ENCODE data around the gene IFFO2.
"Not testable (repeated sequence)": the region's sequence is repeated elsewhere in the genome, so short reads cannot be mapped to it uniquely, and the experiment has no call there.

Gene IFFO2

DNA sequence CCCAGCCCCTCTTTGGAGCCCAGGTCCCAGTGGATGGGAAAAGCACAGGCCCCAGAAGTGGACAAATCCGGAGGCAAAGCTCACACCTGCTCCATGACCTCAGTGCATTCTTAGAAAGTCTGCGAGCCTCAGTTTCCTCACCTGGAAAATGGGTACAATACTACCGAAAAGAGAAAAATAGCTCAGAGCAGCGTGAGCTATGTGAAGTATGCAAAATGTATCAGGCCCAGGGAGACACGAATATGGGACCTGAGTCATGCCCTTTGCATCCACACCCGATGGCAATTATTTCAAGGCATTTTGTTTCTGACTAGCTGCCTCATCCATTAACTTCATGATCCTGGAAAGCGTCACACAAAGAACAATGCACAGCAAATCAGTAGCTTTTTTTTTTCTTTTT is 63.4 kb downstream of the IFFO2 start:
- DNase-seq (ENCODE audit: low spot score), result no peak

DNA sequence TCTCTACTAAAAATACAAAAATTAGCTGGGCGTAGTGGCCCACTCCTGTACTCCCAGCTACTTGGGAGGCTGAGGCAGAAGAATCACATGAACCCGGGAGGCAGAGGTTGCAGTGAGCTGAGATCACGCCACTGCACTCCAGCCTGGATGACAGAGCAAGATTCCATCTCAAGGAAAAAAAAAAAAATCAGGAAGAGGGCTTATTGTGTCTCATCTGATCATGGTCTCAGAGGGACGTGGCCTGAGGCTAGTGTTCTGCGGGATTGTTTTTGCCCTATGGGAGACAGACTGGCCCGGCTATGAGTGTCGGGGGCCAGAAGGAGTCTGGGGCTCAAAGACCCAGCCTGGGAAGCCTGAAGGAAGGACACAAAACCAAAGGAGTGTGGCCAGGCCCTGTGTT is 64.6 kb downstream of the IFFO2 start:
- not testable (repeated sequence) for DNase-seq (ENCODE audit: low spot score)

DNA sequence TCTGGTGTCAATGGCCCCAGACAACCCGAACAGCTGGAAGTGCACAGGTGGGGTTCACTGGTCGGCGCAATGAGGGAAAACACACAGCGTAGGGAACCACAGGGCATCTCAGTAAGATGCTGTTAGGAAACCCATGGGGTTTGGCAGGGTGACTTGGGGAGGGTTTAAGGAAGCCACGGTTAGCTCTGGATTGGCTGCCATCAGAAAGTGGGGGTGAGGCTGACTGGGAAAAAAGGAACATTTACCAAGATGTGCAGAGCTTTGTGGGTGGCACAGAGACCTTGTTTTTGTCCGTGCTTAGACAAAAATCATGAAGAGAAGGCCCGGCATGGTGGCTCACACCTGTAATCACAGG is 65.1 kb downstream of the IFFO2 start:
- DNase-seq (ENCODE audit: low spot score), result no peak

DNA sequence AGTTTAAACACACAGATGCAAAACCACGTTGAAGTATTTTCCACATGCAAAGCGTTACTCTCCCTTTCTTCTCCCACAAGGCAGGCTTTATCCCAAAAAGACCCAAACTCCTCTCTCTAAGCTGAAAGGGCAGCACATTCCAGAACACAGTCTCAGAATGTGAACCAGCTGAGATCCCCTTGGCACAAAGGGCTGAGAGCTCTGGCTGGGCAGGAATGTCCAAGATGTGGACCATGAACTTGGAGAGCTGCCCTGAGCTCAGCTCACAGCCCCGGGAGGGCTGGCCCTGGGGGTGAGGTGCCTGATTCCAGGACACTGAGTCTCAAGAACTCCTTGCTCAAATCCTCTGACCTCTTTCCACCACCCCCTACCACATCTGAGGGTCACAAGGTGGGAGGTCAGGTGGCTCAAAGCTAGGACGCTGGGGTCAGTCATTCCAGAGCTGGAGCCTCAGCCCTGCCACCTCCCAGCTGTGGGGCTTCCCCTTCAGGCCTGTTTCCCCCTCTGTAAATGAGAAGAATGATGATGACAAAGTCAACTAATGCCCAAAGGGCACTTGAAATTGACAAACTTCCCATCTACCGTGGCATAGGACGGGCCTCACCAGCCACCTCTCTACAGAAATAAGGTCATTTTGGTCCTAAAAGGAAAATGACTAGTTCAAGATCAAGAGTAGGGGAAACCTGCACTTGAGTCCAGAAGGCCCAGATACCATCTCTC is 65.6 kb downstream of the IFFO2 start:
- DNase-seq (ENCODE audit: low spot score), result no peak

DNA sequence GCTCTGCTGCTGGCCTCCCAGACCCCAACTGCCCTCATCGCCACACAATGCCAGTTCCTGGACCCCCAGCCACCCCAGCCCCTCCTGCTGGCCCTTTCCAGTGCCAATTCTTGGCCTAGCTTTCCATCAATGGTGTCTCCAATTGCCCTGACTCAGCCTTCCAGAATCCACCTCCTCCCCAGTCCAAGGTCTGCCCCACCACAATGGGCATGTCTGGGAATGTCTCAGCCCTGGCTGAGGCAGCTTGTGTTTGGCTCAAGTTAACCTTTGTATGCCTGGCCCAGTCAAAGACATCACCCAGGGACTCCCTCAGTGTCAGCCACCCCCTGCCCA is 70.5 kb downstream of the IFFO2 start:
- no peak for DNase-seq (ENCODE audit: low spot score)

DNA sequence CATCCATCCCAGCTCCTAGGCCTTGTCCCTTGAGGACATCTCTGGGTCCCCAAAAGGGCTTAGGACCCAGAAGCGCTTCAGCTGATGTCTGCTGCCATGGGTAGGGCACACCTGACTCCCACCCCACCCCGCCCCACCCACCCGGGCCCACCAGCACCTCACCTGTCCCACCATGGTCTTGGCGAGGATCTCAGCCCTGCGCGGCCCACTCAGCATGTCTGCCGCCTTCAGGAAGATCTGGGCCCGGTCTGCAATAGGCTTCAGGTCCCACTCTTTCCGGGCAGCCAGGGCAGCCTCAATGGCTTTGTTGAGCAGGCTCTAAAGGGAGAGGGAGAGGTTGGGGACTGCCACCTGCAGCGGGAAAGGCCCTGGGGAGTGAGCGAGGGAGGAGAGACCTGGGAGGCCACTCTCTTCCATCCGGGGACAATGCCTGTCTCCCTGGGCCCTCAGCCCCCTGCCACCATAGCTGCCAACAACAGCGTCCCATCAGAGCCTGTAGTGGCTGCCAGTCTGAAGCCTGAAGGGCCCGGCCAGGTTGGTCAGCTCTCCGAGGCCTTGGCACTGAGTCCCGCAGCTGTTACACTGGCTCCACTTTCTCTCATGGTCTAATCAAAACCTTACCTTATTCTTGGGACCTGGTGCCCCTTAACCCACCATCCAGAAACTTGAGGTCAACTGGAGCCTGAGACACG is 71.0 kb downstream of the IFFO2 start:
- no peak for DNase-seq (ENCODE audit: low spot score)

DNA sequence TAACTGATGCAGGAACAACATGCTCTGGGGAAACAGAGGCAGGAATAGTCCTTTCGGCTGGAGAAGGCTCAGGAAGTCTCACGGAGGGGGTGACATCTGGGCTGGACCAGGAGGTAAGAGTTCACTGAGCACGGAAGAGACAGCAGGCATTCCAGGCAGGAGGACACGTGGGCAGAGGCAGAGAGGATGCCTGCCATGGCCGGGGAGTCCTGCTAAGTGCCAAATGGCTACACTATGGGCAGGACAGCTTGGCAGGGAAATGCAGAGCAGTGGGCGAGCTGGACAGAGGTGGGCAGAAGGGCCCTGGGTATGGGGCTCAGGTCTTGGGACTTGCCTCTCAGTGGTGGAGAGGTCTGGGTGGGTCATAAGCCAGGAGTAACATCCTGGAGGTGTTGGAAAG is 71.7 kb downstream of the IFFO2 start:
- DNase-seq (ENCODE audit: low spot score), result no peak

DNA sequence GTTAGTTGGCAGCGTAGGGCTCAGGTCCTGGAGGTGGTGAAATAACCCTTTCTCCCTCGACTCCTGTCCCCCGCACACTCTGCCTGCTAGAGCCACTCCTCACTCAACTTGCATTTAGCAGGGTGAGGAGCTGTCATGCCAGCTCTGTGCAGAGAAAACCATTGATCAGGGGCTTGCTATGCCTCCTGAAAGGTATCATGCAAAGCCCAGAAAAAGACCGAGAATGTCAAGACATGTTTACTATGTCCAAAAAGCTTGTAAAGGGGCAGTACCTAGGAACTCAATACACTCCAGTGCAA is 72.1 kb downstream of the IFFO2 start:
- no peak for DNase-seq (ENCODE audit: low spot score)

DNA sequence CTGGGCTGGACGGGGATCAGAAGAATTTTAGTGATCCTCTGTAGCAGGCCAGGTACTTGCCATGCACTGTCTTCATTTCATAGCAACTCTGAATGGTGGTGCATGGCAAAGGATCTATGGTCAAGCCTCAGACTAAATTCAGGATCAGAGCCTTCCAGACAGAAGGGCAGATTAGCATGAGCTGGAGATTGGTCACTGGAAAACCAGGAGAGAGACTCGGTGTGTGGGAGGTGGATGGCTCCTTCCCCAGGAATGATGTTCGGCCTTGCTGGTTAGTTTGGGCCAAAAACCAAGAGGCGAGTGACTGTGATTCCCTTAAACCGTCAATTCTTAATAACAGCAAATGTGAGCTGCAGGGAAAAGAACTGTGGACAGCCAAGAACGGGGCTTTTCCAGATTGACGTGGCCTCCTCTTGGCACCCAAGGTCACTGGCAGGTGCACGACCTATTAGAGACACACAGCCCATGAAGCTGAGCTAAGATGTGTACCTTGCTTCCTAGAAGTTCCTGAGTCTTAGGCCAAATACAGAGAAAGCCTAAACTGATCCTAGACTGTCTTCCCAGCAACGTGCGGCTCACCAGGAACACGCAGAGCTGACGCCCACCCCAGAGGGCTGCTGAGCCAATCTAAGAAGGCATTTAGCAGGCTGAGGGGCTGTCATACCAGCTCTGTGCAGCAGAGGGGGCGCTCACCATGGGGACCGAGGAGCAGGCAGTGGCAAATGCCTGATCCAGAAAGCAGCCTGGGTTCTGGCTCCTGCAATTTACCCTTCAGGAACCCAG is 72.6 kb downstream of the IFFO2 start:
- peak; percentile 65 for DNase-seq (ENCODE audit: low spot score)

DNA sequence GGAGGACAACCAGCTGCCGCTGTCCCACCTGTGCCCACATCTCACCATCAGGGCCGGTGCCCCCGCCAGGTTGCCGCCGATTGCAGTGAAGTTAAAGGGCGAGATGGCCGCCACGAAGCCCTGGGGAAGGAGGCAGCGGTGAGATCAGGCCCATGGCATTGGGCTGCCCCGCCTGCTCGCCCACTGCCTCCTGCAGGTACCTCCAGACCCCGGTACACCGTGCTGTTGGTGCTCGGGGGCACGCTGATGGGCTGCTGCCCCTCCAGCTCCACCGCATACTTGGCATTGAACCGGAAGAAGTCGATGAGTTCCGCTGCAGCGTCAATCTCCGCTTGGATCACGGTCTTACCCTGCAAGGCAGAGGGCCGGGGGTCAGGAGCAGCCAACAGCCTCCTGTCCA is 73.4 kb downstream of the IFFO2 start:
- no peak for DNase-seq (ENCODE audit: low spot score)

DNA sequence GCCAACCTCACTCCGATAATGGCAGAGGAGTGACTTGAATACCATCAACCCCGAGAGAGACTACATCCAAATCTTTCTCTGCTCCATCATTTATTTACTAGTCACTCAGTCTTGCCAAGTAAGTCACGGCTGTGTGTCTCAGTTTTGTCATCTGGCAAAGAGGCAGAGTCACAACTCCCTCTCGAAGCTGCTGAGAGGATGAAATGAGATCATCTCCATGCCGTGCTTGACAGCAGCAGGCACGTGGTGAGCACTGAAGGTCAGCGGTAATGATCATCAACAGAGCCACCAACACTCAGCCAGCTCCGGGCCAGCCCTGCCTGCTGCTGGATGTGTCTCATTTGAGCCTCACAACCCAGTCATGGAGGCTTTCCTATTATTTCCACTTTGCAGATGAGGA is 74.0 kb downstream of the IFFO2 start:
- DNase-seq (ENCODE audit: low spot score), result no peak

DNA sequence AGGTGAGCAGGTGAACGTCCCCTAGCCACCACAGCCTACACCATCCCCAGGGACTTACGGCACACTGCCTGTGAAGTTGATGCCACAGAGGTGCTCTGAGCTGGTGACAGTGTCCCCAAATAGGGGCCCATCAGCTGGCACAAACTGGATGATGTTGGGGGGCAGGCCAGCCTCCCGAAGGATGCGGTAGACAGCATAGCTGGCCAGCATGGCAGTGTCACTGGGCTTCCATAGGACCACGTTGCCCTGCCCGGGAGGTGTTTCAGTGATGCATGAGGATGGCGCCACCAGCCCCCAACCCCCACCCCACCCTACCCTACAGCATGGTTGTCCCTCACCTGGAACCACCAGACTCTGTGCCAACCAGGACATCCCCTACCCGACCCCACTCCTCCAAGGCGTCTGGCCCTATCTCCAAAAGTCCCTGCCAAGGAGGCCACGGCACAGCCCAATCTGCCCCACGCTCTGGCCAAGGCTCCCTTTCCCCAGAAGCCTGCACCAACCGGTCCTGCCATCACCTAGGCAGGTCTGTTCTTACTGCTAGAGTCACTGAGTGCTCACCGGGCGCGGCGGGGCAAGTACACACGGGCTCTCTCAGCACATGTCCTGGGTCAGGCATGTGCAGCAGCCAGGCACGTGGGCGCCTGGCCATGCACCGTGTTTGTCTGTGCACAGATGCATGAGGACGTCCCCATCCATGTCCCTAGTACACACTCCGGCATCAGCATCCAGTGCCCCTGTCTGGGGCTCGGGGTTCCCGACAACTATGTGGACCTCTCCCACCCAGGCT is 74.6 kb downstream of the IFFO2 start:
- no peak for DNase-seq (ENCODE audit: low spot score)

DNA sequence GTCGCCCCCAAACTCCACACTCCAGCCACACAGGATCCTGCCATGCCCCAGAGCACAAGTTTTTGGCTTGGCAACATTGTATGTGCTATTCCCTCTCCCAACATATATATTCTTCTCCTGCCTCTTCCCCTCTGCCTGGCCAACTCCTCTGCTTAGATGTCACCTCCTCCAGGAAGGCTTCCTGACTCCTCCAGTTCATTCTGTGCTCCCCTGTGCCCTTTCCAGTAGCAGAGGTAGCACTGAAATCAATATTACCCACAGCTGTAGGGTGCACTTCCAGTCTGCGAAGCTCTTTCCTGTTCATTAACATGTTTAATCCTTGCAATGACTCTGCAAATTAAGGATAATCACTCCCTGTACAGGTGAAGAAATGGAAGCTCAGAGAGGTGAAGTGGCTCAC is 75.3 kb downstream of the IFFO2 start:
- DNase-seq (ENCODE audit: low spot score), result no peak

DNA sequence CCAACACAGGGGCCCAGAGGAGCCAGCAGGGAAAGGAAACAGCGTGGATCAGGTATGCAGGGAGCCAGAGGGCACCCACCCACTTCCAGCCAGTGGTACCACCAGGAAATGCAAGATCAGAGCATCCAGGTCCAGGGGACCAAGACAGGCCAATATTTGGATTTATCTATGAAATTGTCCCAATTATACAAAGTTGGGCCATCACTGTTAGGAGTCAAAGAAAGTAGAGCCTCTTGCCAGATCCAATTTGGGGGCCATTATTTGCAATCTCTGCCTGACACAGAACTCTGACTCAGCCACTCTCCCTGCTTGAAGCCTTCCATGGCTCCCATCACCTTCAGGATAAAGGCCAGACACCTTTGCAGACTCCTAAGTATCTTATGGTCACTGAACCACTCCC is 75.9 kb downstream of the IFFO2 start:
- DNase-seq (ENCODE audit: low spot score), result no peak

DNA sequence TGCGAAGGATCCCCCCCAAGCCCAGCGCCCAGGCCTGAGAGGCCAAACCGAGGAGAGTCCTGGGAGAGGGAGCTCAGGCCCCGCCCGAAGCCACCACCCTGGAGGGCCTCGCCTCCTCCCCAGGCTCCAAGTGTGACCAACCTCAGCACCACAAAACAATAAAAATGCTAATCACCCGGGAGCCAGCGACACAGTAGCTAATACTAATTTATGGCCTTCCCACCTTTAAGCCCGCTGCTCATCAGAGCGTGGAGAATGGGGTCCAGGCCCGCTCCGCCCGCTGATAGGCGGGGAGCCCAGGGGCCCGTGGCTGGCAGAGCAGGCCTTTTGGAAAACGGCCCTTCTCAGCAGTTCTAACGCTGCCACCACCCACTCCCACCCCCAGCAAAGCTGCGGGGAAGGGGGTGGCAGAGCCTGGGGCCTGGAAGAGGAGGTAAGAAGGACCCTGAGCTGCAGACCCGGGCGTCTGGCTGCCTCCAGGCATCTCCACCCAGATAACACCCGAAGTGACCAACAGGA is 76.6 kb downstream of the IFFO2 start:
- no peak for DNase-seq (ENCODE audit: low spot score)

DNA sequence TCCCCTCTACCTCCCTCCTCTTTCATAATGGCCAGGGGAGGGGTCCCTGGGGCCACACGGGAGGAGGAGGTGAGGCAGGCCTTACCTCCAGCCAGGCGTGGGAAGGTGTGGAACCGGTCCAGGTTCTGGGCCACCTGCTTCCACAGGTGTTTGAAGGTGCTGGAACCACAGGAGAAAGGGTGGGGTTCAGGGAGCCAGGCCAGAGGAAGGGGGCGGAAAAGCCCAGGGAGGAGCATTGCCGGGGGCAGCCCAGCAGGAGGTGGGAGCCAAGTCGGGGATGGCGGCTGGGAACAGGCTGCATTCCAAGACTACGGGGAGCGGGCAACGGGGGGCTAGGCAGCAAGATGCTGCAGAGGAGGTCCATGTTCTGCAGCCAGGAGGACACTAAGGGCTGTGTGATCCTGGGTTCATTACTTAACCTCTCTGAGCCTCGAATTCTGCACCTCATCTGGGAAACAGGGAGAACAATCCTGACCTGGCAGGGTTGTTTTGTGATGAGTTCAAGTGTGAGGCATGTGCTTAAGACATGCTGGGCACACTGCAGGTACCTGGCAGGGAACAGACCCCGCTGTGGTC is 77.2 kb downstream of the IFFO2 start:
- no peak for DNase-seq (ENCODE audit: low spot score)

DNA sequence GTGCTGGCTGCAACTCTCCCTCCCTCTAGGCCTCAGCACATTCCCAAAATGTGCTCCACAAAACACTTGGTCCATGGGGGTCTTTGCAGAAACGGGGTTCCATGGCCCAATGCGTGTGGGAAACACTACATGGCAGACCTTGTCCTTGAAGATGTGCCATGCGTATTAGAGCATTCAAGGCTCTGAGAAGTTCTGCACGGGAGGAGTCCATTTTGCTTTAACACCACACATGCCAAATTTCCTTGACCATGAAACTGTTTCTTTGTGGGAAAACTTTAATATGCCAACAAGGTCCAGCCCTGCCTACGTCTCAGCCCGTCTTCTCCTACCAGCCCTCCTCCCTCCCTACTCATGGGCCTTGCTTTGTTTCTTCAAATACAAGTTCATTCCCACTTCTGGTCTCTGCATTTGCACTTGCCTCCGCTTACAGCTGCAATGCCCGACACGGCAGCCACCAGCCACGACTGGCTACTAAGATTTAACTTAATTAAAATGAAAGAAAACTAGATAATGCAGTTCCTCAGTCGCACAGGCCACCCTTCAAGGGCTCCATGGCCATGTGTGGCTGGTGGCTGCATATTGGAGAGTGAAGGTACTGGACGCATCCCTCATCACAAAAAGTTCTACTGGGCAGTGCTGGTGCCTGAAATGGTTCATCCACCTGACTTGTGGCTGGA is 77.8 kb downstream of the IFFO2 start:
- no peak for DNase-seq (ENCODE audit: low spot score)

DNA sequence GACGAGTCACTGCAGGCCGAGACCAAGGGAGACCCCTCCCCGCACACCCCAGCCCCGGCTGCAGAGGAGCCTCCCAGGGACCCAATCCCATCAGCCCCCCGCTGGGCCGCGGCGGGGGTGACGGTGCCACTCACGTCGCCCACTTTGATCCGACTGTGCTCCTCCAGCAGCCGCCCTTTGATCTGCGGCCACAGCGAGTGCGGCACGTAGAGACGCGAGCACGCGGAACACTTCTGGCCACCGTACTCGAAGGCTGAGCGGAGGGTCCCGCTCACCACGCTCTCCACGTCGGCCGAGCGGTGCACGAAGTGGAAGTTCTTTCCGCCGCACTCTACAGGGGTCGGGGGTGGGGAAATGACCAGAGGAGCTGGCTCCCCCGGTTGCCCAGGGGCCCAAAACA is 79.2 kb downstream of the IFFO2 start:
- no peak for DNase-seq (ENCODE audit: low spot score)

DNA sequence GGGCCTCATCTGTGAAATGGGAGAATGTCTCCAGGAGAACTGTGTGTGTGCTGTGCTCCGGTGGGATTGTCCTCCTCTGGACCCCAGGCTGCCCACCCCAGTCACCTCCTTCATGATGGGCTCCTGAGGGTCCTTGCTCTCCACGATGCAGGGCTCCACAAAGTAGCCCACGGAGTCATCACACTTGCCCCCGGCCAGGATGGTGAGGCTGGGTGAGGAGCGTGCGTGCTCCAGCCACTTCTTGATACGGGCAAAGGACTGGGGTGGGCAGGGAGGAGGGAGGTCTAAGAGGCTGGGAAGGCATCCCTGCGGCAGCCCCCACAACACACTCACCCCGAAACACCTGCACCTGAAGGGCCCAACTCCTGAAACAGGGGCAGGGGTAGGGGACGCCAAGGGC is 80.3 kb downstream of the IFFO2 start:
- no peak for DNase-seq (ENCODE audit: low spot score)

DNA sequence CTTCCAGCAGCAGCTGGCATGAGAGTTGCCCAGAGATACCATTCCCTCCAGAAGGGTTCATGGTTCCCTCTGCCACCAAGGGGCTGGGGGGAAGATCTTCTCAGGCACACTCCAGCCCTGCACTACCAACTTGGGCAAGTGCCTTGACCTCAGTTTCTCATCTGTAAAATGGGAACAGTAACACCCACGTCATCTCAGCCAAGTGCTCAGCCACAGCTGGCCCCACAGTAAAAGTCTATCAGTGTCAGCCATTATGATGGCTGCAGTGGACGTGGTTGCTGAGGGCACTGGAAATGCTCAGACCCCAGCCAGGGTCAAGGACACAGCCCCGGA is 80.7 kb downstream of the IFFO2 start:
- no peak for DNase-seq (ENCODE audit: low spot score)

DNA sequence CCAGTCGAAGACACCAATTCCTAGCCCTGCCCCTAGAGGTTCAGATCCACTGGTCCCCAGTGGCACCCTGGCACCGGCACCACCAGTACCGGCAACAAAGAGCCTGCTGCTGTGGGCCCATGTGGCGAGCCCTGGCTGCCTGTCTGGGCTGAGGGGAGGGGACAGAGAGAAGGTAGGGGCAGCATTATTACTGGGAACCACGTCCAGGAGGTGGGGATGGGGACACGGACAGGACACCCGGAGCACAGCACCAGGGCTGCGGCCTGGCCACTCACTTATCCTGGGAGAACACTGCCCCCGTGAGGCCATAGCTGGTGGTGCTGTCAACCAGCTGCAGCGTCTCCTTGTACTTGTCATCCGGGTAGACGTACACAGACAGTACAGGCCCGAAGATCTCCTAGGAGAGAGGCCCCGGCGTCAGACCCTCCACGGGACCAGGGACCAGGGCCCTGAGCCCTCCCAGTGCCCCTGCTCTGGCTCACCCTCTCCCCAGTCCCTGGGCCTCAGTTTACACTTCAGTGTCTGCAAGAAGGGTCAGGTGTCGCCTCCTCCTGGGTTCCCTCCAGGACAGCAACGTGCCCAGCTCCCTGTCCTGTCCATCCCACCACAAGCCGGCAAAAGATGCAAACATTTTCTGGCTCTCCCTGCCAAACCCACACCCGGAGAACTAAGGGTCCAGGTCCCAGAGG is 81.2 kb downstream of the IFFO2 start:
- peak; percentile 59 for DNase-seq (ENCODE audit: low spot score)
